KBM-7 (cell line): ENCODE measurements around the gene MYPN.
"Not testable (repeated sequence)": the region's sequence is repeated elsewhere in the genome, so short reads cannot be mapped to it uniquely, and the experiment has no call there.

ENCODE experiments used
- DNase-seq: peaks from one replicate; pipeline ENCODE4 v3.0.0-alpha.2; 2015
- in situ Hi-C: fragments of 300-500 bp; cut with MboI; formaldehyde crosslinking; loops from 2 replicates; pipeline ENCODE4 v1.14.3; 2020; ENCODE audit warnings: low sequenced_read_pairs, low pct_unique_long_range_greater_than_20kb, mixed read lengths

The MYPN gene

DNA sequence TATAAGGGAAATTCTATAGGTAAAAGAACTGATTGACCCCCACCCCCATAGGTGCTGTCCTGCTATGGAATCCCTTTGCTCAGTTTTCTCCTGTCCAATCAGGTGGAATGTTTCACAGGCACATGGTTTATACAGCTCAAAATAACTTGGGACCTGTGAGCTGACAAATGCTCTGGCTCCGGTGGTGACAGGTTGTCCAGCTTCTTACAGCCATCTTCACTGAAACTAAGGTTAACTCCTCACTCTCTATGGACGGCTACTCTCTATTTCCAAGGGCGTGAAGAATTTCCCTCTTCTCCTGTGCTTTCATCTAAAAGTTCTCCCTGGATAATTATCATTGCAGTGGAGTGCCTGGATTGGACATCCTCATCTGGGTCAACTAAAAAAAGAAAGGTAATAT, at the start of gene MYPN:
Gene MYPN, plus strand, starts transcription at position 158 of the 400 bp plus-strand sequence. CDS start 11,951 bp downstream, outside the sequence.
- no peak for DNase-seq
- in situ Hi-C loops = no loop called here

DNA sequence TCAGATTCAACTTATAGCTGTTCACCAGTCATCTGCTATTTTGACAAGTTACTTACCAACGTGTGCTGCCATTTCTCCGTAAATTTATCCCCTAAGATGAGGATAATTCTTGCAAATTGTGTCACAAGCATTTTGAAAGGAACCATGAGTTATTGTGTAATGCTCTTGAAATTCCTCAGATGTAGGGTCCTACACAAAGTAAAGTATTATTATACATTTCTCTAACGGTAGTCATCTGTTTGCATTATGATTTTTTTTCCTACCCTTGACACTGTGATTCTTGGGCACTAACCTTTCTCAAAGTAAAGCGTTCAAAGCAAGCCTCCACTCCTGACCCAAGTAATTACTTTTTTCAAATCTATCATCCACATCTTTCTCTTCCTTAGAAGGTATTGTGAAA, 42.3 kb upstream of the MYPN start:
- DNase-seq = no peak
- in situ Hi-C loops = no loop called here

- in situ Hi-C loops = no loop called here
These were observed 41.8 kb upstream of the MYPN start for GRCh38 chr10:68067508-68067907.

DNA sequence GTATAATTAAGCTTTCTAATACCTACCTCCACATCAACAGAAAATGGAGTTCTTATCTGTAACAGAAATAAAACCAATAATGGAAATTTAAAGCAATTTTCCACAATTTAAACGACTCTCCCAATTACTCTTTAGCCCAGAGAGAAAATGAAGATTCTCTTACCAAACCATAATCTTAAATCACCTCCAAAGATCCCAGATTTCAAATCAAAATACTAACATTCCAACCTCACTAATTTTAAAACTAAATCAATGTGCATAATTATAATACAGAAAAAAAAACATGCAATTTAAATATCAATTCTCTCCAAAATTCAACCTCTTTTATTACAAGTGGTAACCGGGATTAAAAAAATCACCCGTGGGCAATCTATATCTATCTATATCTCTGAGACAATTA, 35.7 kb upstream of the MYPN start:
- DNase-seq = no peak
- in situ Hi-C loops = no loop called here

More at GRCh38 chr10:68067508-68067907, 41.8 kb upstream of the MYPN start:
- no peak for DNase-seq

GRCh38 chr10:68074031-68074774, 35.1 kb upstream of the MYPN start:
- in situ Hi-C loops = no loop called here
- peak; percentile 53 for DNase-seq

- DNase-seq = peak; percentile 85
- in situ Hi-C loops = no loop called here
These were observed 34.3 kb upstream of the MYPN start, which contains the start of gene HERC4 for GRCh38 chr10:68074775-68075549. Gene HERC4 (minus strand): TSS chr10:68075283. CDS start chr10:68073108, 2,175 bp downstream.

DNA sequence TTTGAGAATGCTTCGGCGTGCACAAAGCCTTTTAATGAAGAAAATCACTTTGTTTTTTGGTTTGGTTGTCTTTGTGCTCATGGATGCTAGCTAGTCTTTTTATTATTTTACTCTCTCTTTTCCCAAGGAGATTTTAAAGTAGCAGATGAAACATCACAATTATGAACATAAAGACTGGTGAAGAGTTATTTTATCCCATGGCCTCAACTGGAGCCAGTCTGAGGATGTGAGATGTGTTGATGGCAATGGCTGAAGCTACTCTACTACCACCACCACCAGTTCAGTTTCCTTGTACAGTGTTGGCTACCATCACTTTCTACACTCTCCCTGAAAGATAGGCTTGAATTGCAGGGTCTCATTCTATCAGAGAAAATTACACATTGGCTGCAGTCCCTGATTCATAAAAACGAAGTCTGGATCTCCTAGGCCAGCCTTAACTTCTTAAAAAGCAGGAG, 33.7 kb upstream of the MYPN start:
- no peak for DNase-seq
- in situ Hi-C loops = no loop called here

- DNase-seq, in situ Hi-C loops: not testable (repeated sequence)
These were observed 33.2 kb upstream of the MYPN start for GRCh38 chr10:68076081-68076480.

DNA sequence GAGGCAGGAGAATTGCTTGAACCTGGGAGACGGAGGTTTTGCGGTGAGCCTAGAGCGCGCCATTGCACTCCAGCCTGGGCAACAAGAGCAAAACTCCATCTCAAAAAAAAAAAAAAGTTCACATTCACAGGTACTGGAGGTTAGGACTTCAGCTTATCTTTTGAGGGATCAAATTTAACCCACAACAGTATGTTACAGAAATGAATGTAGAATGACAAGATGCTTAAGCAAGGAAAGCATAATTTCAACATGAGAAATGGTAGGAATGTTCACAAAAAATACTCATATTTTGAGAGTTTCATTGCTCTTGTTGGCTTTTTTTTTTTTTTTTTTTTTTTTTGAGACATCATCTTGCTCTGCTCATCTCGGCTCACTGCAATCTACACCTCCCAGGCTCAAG, 32.3 kb upstream of the MYPN start:
- in situ Hi-C loops = no loop called here

DNA sequence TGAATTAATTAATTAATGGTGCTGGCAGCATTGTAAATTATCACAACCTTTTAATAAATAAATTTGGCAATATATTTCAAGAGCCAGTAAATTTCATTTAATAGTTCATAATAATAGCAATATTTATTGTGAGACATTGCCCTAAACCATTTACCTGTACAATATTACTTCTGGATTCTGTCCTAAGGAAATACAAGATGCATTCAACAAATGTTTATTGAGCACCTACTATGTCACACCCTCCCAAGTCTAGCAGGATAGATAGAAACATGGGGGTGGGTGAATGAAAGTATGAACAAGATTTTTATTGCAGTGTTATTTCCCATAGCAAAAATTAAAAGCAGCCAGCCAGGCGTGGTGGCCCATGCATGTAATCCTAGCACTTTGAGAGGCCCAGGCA, 29.9 kb upstream of the MYPN start:
- DNase-seq = no peak
- in situ Hi-C loops = no loop called here

More for the DNA sequence above, 32.3 kb upstream of the MYPN start:
- DNase-seq = no peak

DNA sequence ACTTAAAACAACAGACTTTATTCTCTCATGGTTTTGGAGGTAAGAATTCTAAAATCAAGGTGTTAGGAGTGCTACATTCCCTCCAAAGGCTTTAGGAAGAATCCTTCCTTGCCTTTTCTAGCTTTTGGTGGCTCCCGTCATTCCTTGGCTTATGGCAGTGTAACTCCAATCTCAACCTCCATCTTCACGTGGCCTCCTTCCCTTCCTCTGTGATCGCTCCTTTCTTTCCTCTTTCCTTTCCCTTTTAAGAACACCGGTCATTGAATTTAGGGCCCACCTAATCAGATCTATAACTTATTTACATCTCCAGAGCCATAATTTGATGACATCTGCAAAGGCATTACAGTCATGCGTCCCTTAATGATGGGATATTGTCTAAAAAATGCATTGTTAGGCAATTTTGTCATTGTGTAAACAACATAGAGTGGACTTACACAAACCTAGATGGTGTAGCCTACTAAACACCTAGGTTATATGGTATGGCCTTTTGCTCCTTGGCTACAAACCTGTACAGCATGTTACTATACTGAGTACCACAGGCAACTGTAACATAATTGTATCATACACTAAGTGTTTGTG, 28.3 kb upstream of the MYPN start:
- DNase-seq = no peak
- in situ Hi-C loops = no loop called here

- no peak for DNase-seq
- in situ Hi-C loops = no loop called here
These were observed 27.4 kb upstream of the MYPN start for GRCh38 chr10:68081916-68082315.

DNA sequence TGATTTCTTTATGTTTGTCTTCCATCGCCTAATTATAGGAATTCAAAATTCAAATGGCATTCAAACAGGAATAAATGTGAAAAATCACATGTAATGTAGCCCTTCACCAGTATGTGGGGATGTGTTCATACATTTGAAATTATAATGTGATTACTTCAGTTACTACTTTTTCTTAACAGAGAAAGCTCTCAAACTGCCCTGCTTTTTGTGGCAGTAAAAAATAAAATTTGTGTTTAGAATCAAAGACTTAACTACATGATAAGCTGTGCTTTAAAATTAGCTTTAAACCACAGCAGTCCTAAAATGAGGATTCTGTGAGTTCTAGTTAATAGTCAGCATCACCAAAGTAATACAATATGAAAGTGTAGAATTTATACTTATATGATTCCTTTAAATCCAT, 26.4 kb upstream of the MYPN start:
- in situ Hi-C loops = no loop called here
- DNase-seq = no peak

DNA sequence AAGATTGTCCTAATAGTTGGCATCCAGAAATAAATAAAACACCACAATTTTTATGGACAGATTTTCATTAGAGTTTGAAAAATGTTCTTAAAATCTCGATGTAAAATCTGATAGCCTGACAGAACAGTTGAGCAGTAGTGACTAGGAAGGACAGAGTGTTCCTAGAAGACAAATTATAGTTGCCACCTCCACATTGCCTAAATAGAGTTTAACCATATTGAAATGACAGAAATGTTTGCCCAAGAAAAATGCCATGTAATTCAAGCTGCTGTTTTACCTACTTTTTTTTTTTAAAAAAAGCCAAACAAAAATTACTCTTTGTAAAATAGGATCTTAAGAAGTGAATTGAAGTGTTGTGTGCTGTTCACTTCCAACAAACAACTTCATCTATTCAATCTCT, 25.3 kb upstream of the MYPN start:
- in situ Hi-C loops = no loop called here
- DNase-seq = no peak

DNA sequence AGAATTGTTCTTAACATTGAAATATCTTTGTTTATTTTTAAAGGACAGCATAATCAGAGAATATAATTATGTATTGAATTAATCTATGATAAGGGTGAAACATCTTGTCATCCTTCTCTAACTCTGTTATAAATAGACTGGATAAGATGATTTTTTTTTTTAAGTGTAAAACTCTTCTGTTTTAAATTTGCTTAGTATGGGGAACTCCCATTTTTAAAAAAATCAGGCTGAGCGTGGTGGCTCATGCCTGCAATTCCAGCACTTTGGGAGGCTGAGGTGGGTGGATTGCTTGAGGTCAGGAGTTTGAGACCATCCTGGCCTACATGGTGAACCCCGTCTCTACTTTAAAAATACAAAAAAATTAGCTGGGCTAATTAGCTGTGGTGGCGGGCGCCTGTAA, 24.8 kb upstream of the MYPN start:
- in situ Hi-C loops = no loop called here
- DNase-seq = no peak

- peak; percentile 15 for DNase-seq
- in situ Hi-C loops = no loop called here
These were observed 23.3 kb upstream of the MYPN start for GRCh38 chr10:68086011-68086410.

- no peak for DNase-seq
- in situ Hi-C loops = no loop called here
These were observed 22.2 kb upstream of the MYPN start for GRCh38 chr10:68086910-68087684.

GRCh38 chr10:68087685-68088401, 21.4 kb upstream of the MYPN start:
- in situ Hi-C loops = no loop called here
- DNase-seq = no peak

GRCh38 chr10:68088740-68089139, 20.5 kb upstream of the MYPN start:
- in situ Hi-C loops = no loop called here
- DNase-seq = peak; percentile 11
